ENCODE measurements around the gene GPS2. TPM values are rescaled to one million over a fixed set of nuclear protein-coding genes. Genes with fewer than 3 reads are reported as not detected.
A peak's percentile ranks its signal among the peaks of the same experiment; 100 is the strongest.

The GPS2 gene
- total and polyA plus RNA-seq, 2 donors (not counting 1 experiment from before 2014, with no cell fraction given), result 137 to 225 TPM

DNA sequence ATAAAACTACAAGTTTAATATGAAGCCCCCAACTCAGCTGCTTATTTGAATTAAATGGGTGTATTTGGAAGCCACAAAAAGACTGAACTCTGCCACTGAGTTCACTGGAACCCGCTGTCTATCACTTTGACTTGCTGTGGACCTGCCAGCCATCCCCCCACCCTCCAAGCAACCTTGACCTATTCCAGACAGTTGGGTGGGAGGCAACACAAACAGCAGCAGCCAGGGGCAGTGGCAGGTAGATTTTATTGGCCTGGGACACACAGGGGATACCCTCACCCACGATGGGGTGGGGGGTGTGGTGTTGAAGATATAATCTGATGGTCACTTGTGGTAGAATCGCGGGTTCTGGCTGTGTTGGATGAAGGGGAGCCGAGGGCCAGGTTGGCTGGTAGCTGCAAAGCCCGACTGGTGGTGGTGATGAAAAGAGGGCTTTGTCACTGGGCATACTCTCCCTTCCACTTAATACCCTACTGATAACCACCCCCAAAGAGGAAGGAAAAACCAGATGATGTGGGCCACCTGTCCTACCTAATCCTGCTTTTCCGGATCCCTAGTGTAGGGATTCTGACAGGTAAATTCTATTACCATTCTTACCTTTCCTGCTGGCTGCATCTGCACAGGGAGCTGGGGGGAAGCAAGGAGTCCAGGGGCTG is 2.6 kb downstream of the GPS2 start:
- no peak overlapping the region for H3K4me2 ChIP-seq (replicated peaks; ENCODE audit: low read depth, low read length, poor library complexity, severe bottlenecking)
- 78% methylated on average over 2 of the region's 7 CpGs for WGBS (ENCODE audit: insufficient coverage)
- no peak overlapping the region for H2AFZ ChIP-seq (ENCODE audit: insufficient read depth, low read depth, low read length, poor library complexity, severe bottlenecking)
- H3K9ac ChIP-seq (ENCODE audit: low read length), result no peak overlapping the region
- no peak for DNase-seq
- peaks cover 5 to 62% of the 10 kb centered on the region in 2 experiments for H3K36me3 ChIP-seq (replicated peaks in 1 of 2; ENCODE audit: control extremely low read depth in 1 of 2, control insufficient read depth in 1 of 2, extremely low read depth in 1 of 2, insufficient read depth in 2 of 2, low read length in 1 of 2)
- peaks cover 72% of the 10 kb centered on the region for H3K79me2 ChIP-seq (ENCODE audit: control insufficient read depth, insufficient read depth, low read length)
- Mint-ChIP-seq H3K4me3 (peak overlapping the region; percentile 47), H3K27ac (peak overlapping the region; percentile 93), H3K9me3 (ENCODE audit: insufficient read depth) (no peaks in the 10 kb centered on the region), H3K4me1 (peaks cover 69% of the 10 kb centered on the region), H3K27me3 (no peaks in the 10 kb centered on the region)
- no peaks in the 10 kb centered on the region for H3K9me3 ChIP-seq (ENCODE audit: control extremely low read depth in 1 of 3, control insufficient read depth in 2 of 3, insufficient read depth in 1 of 3, low read length in 2 of 3)
- no peak for ATAC-seq (ENCODE audit: low read depth)
- POLR2A ChIA-PET, result interaction anchor here (0.6 to 1.5 kb wide), 3 partner anchors 17 to 134 kb away, joined by 3 to 7 read pairs (median 3); partner anchors contain the start of gene NEURL4
- H3K4me1 ChIP-seq (ENCODE audit: control insufficient read depth in 2 of 2, insufficient read depth in 2 of 2, low read length in 2 of 2), result peaks cover 34 to 61% of the 10 kb centered on the region in 2 donors
- no peaks in the 10 kb centered on the region for H3K27me3 ChIP-seq (replicated peaks in 1 of 4; ENCODE audit: control extremely low read depth in 1 of 4, control insufficient read depth in 3 of 4, insufficient read depth in 4 of 4, low read length in 3 of 4)
- intact Hi-C loops (cut with micrococcal nuclease), result no loop called here
- CTCF ChIA-PET, result interaction anchor here (1.2 to 2.2 kb wide), 5 partner anchors 9 to 31 kb away, joined by 4 to 19 read pairs (median 6); partner anchors contain the start of genes NEURL4 and SLC2A4
- H3K4me3 ChIP-seq (ENCODE audit: control extremely low read depth in 1 of 5, extremely low read depth in 1 of 5, insufficient read depth in 1 of 5, low read depth in 2 of 5, low read length in 4 of 5), result no peak overlapping the region
- TF ChIP-seq, protein P1, sequence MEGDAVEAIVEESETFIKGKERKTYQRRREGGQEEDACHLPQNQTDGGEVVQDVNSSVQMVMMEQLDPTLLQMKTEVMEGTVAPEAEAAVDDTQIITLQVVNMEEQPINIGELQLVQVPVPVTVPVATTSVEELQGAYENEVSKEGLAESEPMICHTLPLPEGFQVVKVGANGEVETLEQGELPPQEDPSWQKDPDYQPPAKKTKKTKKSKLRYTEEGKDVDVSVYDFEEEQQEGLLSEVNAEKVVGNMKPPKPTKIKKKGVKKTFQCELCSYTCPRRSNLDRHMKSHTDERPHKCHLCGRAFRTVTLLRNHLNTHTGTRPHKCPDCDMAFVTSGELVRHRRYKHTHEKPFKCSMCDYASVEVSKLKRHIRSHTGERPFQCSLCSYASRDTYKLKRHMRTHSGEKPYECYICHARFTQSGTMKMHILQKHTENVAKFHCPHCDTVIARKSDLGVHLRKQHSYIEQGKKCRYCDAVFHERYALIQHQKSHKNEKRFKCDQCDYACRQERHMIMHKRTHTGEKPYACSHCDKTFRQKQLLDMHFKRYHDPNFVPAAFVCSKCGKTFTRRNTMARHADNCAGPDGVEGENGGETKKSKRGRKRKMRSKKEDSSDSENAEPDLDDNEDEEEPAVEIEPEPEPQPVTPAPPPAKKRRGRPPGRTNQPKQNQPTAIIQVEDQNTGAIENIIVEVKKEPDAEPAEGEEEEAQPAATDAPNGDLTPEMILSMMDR (IDR thresholded peaks at IDR 0.05), result no peak
- TF ChIP-seq EZH2 (IDR thresholded peaks at IDR 0.05; ENCODE audit: borderline replicate concordance, insufficient read depth, low read depth, low read length, poor library complexity, severe bottlenecking), result no peak
- H3K27ac ChIP-seq (ENCODE audit: low read length in 2 of 2), result peak overlapping the region in 1 of 2 donors; percentile 37
- peaks cover 68% of the 10 kb centered on the region for H4K20me1 ChIP-seq (ENCODE audit: control insufficient read depth, insufficient read depth, low read length, poor library complexity, severe bottlenecking)

DNA sequence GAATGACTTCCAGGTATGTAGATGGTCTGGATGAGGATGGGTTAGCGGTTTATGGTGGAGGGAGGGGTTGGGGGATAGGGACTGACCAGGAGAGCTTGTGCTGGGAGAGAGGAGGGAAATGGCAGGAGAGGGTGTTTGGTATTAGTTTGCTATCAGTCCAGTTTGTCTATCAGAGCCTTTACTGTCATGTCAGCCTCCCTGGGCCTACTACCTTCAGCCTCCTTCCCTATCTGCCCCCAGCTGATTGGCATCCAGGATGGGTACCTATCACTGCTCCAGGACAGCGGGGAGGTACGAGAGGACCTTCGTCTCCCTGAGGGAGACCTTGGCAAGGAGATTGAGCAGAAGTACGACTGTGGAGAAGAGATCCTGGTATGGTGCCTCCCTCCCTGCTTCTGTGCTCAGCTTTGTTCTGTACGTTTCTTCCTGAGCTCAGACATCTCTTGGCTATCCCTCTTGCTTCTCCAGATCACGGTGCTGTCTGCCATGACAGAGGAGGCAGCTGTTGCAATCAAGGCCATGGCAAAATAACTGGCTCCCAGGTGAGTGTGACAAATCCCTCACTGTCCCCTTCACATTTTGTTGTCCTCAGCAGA is 4.0 kb downstream of the GPS2 start:
- H3K27me3 ChIP-seq (replicated peaks in 1 of 4; ENCODE audit: control extremely low read depth in 1 of 4, control insufficient read depth in 3 of 4, insufficient read depth in 4 of 4, low read length in 3 of 4), result no peaks in the 10 kb centered on the region
- no peak overlapping the region for H3K4me2 ChIP-seq (replicated peaks; ENCODE audit: low read depth, low read length, poor library complexity, severe bottlenecking)
- no peak for TF ChIP-seq EZH2 (IDR thresholded peaks at IDR 0.05; ENCODE audit: borderline replicate concordance, insufficient read depth, low read depth, low read length, poor library complexity, severe bottlenecking)
- TF ChIP-seq, protein P1 (IDR thresholded peaks at IDR 0.05), result no peak
- no peaks in the 10 kb centered on the region for H3K9me3 ChIP-seq (ENCODE audit: control extremely low read depth in 1 of 3, control insufficient read depth in 2 of 3, insufficient read depth in 1 of 3, low read length in 2 of 3)
- Mint-ChIP-seq H3K27ac (peak overlapping the region; percentile 97), H3K27me3 (no peaks in the 10 kb centered on the region), H3K4me1 (peaks cover 73% of the 10 kb centered on the region), H3K9me3 (ENCODE audit: insufficient read depth) (no peaks in the 10 kb centered on the region), H3K4me3 (peak overlapping the region; percentile 95)
- intact Hi-C loops (cut with micrococcal nuclease), result no loop called here
- no peak for ATAC-seq (ENCODE audit: low read depth)
- H3K79me2 ChIP-seq (ENCODE audit: control insufficient read depth, insufficient read depth, low read length), result peaks cover 73% of the 10 kb centered on the region
- H3K4me1 ChIP-seq (ENCODE audit: control insufficient read depth in 2 of 2, insufficient read depth in 2 of 2, low read length in 2 of 2), result peaks cover 34 to 65% of the 10 kb centered on the region in 2 donors
- no peak for DNase-seq
- H2AFZ ChIP-seq (ENCODE audit: insufficient read depth, low read depth, low read length, poor library complexity, severe bottlenecking), result no peak overlapping the region
- POLR2A ChIA-PET, result interaction anchor here (0.6 to 0.8 kb wide), 2 partner anchors 36 to 38 kb away, joined by 3 to 7 read pairs; no protein-coding TSS in a partner anchor
- H3K4me3 ChIP-seq (ENCODE audit: control extremely low read depth in 1 of 5, extremely low read depth in 1 of 5, insufficient read depth in 1 of 5, low read depth in 2 of 5, low read length in 4 of 5), result no peak overlapping the region
- peaks cover 68% of the 10 kb centered on the region for H4K20me1 ChIP-seq (ENCODE audit: control insufficient read depth, insufficient read depth, low read length, poor library complexity, severe bottlenecking)
- WGBS (ENCODE audit: insufficient coverage), result 98% methylated on average over 6 of the region's 7 CpGs
- H3K27ac ChIP-seq (ENCODE audit: low read length in 2 of 2), result peak overlapping the region in 1 of 2 donors; percentile 99
- CTCF ChIA-PET, result interaction anchor here (1.0 to 1.8 kb wide), 2 partner anchors 15 to 30 kb away, joined by 3 to 4 read pairs; partner anchors contain the start of gene SLC2A4
- no peak overlapping the region for H3K9ac ChIP-seq (ENCODE audit: low read length)
- peaks cover 5 to 55% of the 10 kb centered on the region in 2 experiments for H3K36me3 ChIP-seq (replicated peaks in 1 of 2; ENCODE audit: control extremely low read depth in 1 of 2, control insufficient read depth in 1 of 2, extremely low read depth in 1 of 2, insufficient read depth in 2 of 2, low read length in 1 of 2)
